Bronchial smooth muscle cell (primary cell): ENCODE measurements around the gene LENG9. TPM values are rescaled to one million over a fixed set of nuclear protein-coding genes. Genes with fewer than 3 reads are reported as not detected.

Experiments
- total RNA-seq: library from RNA; depleted of rRNA; stranded (reverse); fragments of >200 nt; gene quantifications from 2 replicates; pipeline ENCODE4 v1.2.1, GENCODE V29; 2014

The LENG9 gene
- 9.3 and 9.8 TPM in 2 replicates for total RNA-seq

DNA sequence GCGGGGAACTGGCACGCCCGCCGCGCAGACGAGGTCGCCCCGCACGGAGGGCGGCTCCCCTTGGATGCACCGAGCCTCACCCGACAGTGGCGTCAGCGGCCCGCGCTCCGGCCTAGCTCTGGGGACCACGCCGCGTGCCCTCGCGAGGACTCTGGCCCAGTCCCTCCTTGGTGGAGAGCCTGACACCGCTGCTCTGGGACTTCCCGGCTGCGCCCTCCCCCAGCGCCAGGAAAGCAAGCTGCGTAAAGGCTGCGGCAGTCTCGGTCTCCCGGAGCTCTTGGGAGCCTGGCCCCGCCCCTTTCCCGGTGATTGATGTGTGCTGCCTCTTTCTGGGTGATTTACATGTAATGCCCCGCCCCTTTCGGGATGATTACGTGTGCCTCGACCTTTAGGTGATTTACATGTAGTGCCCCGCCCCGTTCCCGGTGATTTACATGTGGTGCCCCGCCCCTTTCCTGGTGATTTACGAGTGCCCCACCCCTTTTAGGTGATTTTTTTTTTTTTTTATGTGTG is at the start of gene LENG9:
Gene LENG9 (minus strand): TSS at position 248 of the 513 bp plus-strand sequence. CDS start 252 bp downstream, outside the sequence.

DNA sequence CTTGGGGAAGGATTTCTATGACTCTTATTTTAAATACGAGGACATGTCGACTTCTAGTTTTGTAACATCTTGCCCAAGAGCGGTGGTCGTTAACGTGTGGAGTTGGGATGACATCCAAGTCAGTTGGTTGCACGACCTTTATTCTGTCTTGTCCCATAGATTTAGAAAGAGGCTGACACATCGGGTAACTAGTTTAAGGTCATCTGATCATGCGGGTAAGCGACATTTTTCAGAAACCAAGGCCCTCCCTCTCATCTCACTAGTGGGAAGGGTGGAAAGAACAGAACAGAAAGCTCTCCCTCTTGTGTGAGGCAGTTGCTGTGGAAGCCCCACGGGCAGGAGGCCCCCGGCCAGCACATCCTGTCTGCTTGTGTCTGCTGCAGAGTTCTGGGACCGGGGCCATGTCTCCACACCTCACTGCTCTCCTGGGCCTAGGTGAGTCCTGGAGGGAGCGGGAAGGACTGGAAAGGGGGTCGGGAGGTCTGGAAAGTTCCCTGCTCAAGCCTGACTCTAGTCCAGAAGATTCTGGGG is 39.0 kb upstream of the LENG9 start, which contains the start of gene LAIR2:
Gene LAIR2 (plus strand): TSS at position 314 of the 531 bp plus-strand sequence. CDS start 88 bp downstream, at position 402.

DNA sequence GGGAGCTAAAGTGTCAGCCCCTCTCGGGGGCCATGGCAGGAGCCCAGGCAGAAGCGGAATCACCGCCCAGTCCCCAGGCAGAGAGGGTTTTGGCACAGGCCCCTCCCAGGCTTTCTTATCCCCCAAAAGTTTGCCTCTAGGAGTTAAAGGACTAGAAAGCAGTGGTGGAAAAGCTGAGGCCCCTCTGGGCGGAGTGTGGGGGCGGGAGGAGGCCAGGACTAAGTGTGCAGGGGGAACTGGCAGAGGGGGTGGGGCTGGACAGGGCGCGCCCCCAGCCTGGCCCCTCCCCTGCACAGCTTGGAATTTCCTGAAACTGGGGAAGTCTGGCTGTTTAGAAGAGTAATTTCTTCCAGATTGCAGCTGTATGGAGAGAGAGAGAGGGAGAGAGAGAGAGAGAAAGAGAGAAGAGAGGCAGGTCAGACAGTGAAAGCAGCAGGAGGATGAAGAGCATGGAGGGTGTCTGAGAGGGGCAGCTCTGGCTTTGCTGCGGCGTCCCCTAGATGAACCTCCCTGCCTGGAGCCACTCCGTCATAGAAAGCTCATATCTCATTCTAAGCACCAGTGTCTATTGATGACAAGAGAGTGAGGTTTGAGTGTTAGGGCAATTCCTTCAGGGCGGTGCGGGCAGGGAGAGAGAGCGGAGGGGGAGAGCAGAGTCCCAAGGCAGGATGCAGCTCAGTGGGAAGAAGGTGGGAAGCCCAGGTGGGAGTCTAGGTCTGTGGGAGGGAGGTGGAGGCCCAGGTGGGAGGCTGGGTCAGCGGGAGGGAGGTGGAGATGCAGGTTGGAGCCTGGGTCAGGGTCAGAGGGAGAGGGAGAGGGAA is 9.7 kb upstream of the LENG9 start, which contains the start of gene CDC42EP5:
Gene CDC42EP5 (minus strand): TSS at position 226 of the 821 bp plus-strand sequence. CDS start 7,749 bp downstream, outside the sequence.

DNA sequence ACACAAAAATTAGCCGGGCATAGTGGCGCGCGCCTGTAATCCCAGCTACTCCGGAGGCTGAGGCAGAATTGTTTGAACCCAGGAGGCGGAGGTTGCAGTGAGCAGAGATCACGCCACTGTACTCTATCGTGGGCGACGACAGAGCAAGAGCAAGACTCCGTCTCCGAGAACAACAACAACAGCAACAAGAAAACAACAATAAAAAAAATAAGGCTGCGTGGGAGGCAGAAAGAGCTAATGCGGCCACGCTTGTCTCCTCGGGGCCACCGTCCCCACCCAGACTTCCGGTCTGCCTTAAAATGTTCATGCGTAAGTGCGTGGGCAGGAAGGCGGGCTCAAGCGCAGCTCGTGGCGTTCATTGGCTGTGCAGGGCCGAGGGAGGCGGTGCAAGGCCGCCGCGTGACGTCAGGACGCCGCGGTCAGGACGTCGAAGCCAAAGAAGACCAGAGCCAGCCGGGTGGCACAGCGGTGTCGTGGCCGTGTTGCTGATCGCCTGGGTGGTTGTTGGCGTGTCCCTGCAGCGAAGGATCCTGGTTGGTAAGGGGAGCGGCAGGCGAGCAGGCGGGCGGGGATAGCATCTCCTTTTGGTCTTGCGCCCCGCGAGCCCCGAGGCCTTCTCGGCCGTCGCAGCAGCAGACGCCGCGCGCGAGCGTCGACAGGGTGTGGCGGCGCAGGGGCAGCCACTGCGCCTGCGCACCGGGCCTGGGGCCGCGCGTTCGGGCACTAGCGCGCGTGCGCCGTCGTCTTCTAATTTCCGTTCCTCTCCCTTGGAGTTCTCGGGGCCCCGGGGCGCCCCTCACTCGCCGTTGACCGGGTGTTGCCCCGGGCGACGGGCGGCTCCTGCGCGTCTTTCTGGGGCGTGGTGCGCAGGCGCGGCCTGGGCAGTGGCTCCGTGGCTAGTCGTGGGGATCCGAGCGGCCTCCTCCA is 14.5 kb downstream of the LENG9 start, which contains the start of gene LENG8:
Gene LENG8 (plus strand): TSS at position 426 of the 927 bp plus-strand sequence. CDS start 2,146 bp downstream, outside the sequence.

DNA sequence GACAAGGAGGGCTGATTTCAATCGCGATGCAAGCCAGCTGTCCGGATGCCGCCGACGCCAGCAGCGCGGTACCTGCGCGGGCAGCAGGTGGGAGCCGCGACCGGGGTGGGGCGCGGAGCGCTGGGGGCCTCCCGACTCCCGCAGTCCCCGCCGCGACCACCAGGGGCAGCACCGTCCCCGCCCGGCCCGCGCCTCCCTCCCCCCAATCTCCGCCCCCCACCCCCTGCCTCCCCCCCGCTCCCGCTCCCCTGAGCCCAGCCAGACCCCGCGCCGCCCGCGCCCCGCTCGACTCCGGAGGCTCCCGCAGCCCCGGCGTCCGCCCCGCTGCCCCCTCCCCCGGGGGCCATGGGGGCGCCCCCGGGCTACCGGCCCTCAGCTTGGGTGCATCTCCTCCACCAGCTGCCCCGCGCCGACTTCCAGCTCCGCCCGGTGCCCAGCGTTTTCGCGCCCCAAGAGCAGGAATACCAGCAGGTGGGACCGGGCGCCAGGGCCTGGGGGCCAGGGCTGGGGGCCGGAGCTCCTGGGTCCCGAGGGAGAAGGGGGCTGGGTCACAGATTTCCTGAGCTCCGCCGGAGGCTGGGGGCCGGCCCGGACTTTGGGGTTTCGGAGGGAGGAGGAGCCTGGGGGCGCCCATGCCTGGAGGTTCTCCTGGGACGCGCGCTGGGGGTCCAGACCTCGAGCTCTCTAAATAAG is 48.2 kb downstream of the LENG9 start, which contains the start of gene TTYH1:
Gene TTYH1 (plus strand): TSS at position 257 of the 693 bp plus-strand sequence. CDS start 89 bp downstream, at position 346.

Other genes starting within 250 kb of the LENG9 start
- not detected in 2 replicates for gene LILRB3, start 240.8 kb downstream of the LENG9 start, total RNA-seq
- gene LILRA6, start 221.0 kb downstream of the LENG9 start, total RNA-seq = not detected in 2 replicates
- not detected in 2 replicates for gene LILRB5, start 206.5 kb downstream of the LENG9 start, total RNA-seq
- not detected in 2 replicates for gene LILRB2, start 182.7 kb downstream of the LENG9 start, total RNA-seq
- gene LILRA5, start 150.6 kb downstream of the LENG9 start, total RNA-seq = not detected in 2 replicates
- not detected in 2 replicates for gene LILRA4, start 124.6 kb downstream of the LENG9 start, total RNA-seq
- not detected in 2 replicates for gene LAIR1, start 98.8 kb downstream of the LENG9 start, total RNA-seq
- under 0.01 TPM in 1 of 2 replicates, not detected in the other for gene TTYH1, start 48.3 kb downstream of the LENG9 start, total RNA-seq
- gene LENG8, start 14.6 kb downstream of the LENG9 start, total RNA-seq = 34.0 and 49.5 TPM in 2 replicates
- 9.1 and 27.6 TPM in 2 replicates for gene CDC42EP5, start 9.5 kb upstream of the LENG9 start, total RNA-seq
- gene LAIR2, start 39.1 kb upstream of the LENG9 start, total RNA-seq = not detected in 2 replicates
- not detected in 2 replicates for gene LILRA2, start 110.0 kb upstream of the LENG9 start, total RNA-seq
- not detected in 2 replicates for gene LILRA1, start 129.9 kb upstream of the LENG9 start, total RNA-seq
- not detected in 2 replicates for gene LILRB1, start 166.7 kb upstream of the LENG9 start, total RNA-seq
- gene LILRB4, start 199.2 kb upstream of the LENG9 start, total RNA-seq = not detected in 2 replicates